HepG2 (cell line): Measurements from ENCODE around the gene SCAANT1. TPM values are rescaled to one million over a fixed set of nuclear protein-coding genes. Genes with fewer than 3 reads are reported as not detected.

ENCODE experiments used
- ATAC-seq: fragments of 200-7000 bp; cut with Tn5 transposase; 3 replicates; pipeline ENCODE4 v1.9.1; 2020; ENCODE audit warnings: mild to moderate bottlenecking, moderate library complexity
- BruUV-seq: library from RNA; stranded (reverse); fragments of 400-500 nt; replicated peaks from 2 replicates; lab custom pipeline; 2021; lab: Mats Ljungman, UMichigan
- CTCF ChIA-PET: fragments of 300-600 bp; formaldehyde crosslinking; extraction: SDS; loops from one replicate; lab custom pipeline; 2021; ENCODE audit warnings: low total read pairs, inconsistent platforms, low intra/inter-chr PET ratio; lab: Yijun Ruan, JAX
- POLR2A ChIA-PET: fragments of 350-600 bp; sonication (Branson Sonifier 250); formaldehyde crosslinking; loops from one replicate; lab custom pipeline; 2020; ENCODE audit warnings: antibody characterized with exemption, inconsistent platforms; lab: Yijun Ruan, JAX
- DNase-seq: peaks from one replicate; pipeline ENCODE4 v3.0.0-alpha.2; 2015; ENCODE audit warnings: low spot score
- FAIRE-seq: peaks from 3 replicates; lab custom pipeline; 2011; peaks lifted over from hg19 to GRCh38; lab: Jason Lieb, UNC
- H2AFZ ChIP-seq: one replicate; pipeline ENCODE4 v1.6.1; 2011; ENCODE audit warnings: low read length, inconsistent platforms
- H3K27ac ChIP-seq: fragments of 300-600 bp; 3 replicates; pipeline ENCODE4 v1.8.0; 2011; ENCODE audit warnings: mixed run types, mild to moderate bottlenecking, mixed read lengths, low read length, inconsistent platforms; ENCODE audit not compliant: insufficient read depth; ENCODE audit errors: extremely low read length
- H3K27me3 ChIP-seq, 2 experiments: fragments of 200-600 bp in 1 of 2; 2 replicates in 1 of 2; 3 replicates in 1 of 2; pipeline versions ENCODE4 v1.6.0 to v1.8.0; 2011; ENCODE audit warnings: low read length in 2 of 2, mild to moderate bottlenecking in 2 of 2, moderate library complexity in 2 of 2, inconsistent platforms in 1 of 2; ENCODE audit not compliant: insufficient read depth in 2 of 2, control insufficient read depth in 1 of 2
- H3K36me3 ChIP-seq, 2 experiments: fragments of 200-600 bp in 1 of 2; replicated peaks in 1 of 2; 2 replicates in 1 of 2; 3 replicates in 1 of 2; pipeline versions ENCODE4 v1.5.1 to v1.8.0; 2011; ENCODE audit warnings: low read length in 2 of 2, inconsistent platforms in 1 of 2; ENCODE audit not compliant: insufficient read depth in 2 of 2, control insufficient read depth in 1 of 2
- H3K4me1 ChIP-seq: 2 replicates; pipeline ENCODE4 v1.5.1; 2012; ENCODE audit warnings: low read length, inconsistent platforms; ENCODE audit not compliant: insufficient read depth
- H3K4me2 ChIP-seq: 2 replicates; pipeline ENCODE4 v1.6.0; 2011; ENCODE audit warnings: low read depth, low read length, inconsistent platforms
- H3K4me3 ChIP-seq, 3 experiments: fragments of 200-600 bp in 1 of 3; sonication (generic), shearing (Covaris generic) in 1 of 3; replicated peaks in 1 of 3; 2 replicates each; pipeline ENCODE4 v1.5.1; 2011 to 2016; ENCODE audit warnings: low read length in 3 of 3, inconsistent platforms in 2 of 3, low read depth in 2 of 3, mild to moderate bottlenecking in 2 of 3, control low read depth in 1 of 3, mixed read lengths in 1 of 3; ENCODE audit not compliant: insufficient read depth in 1 of 3
- H3K79me2 ChIP-seq: one replicate; pipeline ENCODE4 v1.6.1; 2011; ENCODE audit warnings: low read length, inconsistent platforms; ENCODE audit not compliant: insufficient read depth
- H3K9ac ChIP-seq: 2 replicates; pipeline ENCODE4 v1.6.0; 2011; ENCODE audit warnings: mild to moderate bottlenecking, low read depth, low read length, inconsistent platforms; ENCODE audit not compliant: insufficient read depth
- H3K9me3 ChIP-seq: 2 replicates; pipeline ENCODE4 v1.5.1; 2012; ENCODE audit warnings: mild to moderate bottlenecking, low read length
- H4K20me1 ChIP-seq: 2 replicates; pipeline ENCODE4 v1.6.0; 2011; ENCODE audit warnings: inconsistent platforms, mild to moderate bottlenecking, low read length, moderate library complexity; ENCODE audit not compliant: insufficient read depth
- RBAK ChIP-seq: sonication (generic); formaldehyde crosslinking; IDR thresholded peaks from 2 replicates; pipeline ENCODE4 v1.5.1; 2020; ENCODE audit warnings: mild to moderate bottlenecking, missing genetic modification reagents
- ZFP1 ChIP-seq: IDR thresholded peaks from 2 replicates; pipeline ENCODE4 v1.6.1; 2016
- WGBS: methylation state at CpG from one replicate; pipeline ENCODE4 v1.1.6; 2017; ENCODE audit warnings: low lambda C conversion rate; 5-methylcytosine and 5-hydroxymethylcytosine counted together
- in situ Hi-C: cut with HindIII; loops from 2 replicates; pipeline ENCODE4 v1.10.0; 2017; ENCODE audit warnings: low pct_unique_long_range_greater_than_20kb; ENCODE audit not compliant: extremely low pct_ligation_motif_present
- intact Hi-C: fragments of 100-400 bp; cut with micrococcal nuclease; formaldehyde crosslinking; loops from one replicate; pipeline ENCODE4 v1.10.0; 2022; ENCODE audit not compliant: unreplicated experiment
- polyA plus RNA-seq, 8 experiments: library from polyadenylated mRNA; depleted of rRNA in 3 of 8; stranded (reverse) in 7 of 8; unstranded in 1 of 8; fragments of >200 nt; fragmentation: Illumina TruSeq in 4 of 8; extraction: Trizol in 4 of 8; gene quantifications; 2 replicates each; pipeline versions ENCODE4 v1.2.1 to v1.2.3, GENCODE V29; 2011 to 2016; ENCODE audit warnings: low read depth in 4 of 8, missing spikeins in 1 of 8, mixed read lengths in 1 of 8; ENCODE audit not compliant: insufficient read depth in 1 of 8
- total RNA-seq, 5 experiments: library from RNA; depleted of rRNA; stranded (reverse); fragments of >200 nt; fragmentation: Illumina TruSeq; extraction: Trizol; gene quantifications; 2 replicates each; pipeline ENCODE4 v1.2.3, GENCODE V29; 2016; ENCODE audit warnings: low read depth in 1 of 5
- TF ChIP-seq, protein P1 (sequence below): sonication (generic); formaldehyde crosslinking; IDR thresholded peaks from 2 replicates; pipeline ENCODE4 v1.5.1; 2020; ENCODE audit warnings: mild to moderate bottlenecking, missing genetic modification reagents, borderline replicate concordance
- TF ChIP-seq, protein P2 (sequence below): IDR thresholded peaks from 2 replicates; pipeline ENCODE4 v1.6.1; 2016; ENCODE audit warnings: missing biosample characterization, missing genetic modification reagents, low read depth
- TF ChIP-seq, protein P3 (sequence below), 2 experiments: sonication (generic) in 1 of 2; formaldehyde crosslinking in 1 of 2; IDR thresholded peaks; 2 replicates each; pipeline versions ENCODE4 v1.5.1 to v1.6.1; 2011 to 2020; ENCODE audit warnings: borderline replicate concordance in 1 of 2, low read depth in 1 of 2, low read length in 1 of 2, mild to moderate bottlenecking in 1 of 2, missing genetic modification reagents in 1 of 2, moderate library complexity in 1 of 2
- TF ChIP-seq, protein P4 (sequence below): sonication (generic); formaldehyde crosslinking; IDR thresholded peaks from 2 replicates; pipeline ENCODE4 v1.8.1; 2023; ENCODE audit warnings: mild to moderate bottlenecking, missing genetic modification reagents, borderline replicate concordance

SCAANT1 gene
- total and polyA plus RNA-seq, 2 of the 13 experiments (the other 11 are each of a cell fraction or from before 2014, with no cell fraction given), result not detected

DNA sequence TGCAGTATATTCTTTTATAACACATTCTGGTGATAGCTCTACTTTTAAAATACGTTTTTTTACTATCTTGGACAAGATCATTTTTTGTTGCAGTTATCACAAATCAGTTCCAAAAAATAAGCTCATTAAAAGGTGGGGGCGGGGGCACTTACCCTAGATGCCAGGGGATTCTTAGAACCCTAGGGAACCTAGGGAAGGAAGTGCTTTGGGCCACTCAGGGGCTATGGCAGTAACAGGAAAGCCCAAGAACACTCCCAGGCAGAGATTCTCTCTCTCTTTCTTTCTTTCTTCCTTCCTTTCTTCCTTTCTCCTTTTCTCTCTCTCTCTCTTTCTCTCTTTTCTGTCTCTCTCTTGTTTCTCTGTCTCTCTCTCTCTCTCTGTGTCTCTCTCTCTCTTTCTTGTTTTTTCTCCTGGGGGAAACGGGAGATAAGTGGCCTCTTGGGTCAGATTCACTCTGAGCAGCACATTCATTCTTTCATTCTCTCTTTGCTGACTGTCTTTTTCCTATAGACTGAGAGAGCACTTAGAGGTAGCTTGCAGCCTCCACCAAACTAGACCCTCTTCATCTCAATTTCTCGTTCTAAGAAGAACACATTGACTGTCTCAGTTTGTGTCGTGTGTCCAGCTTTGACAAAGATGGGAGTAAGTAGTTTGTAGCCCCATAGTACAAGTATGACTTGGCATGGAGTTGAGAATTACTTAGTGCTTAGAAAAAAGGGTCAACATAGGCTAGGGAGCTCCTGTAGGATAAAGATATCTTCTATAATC, 16.6 kb downstream of the SCAANT1 start (continued):
- TF ChIP-seq, protein P1, sequence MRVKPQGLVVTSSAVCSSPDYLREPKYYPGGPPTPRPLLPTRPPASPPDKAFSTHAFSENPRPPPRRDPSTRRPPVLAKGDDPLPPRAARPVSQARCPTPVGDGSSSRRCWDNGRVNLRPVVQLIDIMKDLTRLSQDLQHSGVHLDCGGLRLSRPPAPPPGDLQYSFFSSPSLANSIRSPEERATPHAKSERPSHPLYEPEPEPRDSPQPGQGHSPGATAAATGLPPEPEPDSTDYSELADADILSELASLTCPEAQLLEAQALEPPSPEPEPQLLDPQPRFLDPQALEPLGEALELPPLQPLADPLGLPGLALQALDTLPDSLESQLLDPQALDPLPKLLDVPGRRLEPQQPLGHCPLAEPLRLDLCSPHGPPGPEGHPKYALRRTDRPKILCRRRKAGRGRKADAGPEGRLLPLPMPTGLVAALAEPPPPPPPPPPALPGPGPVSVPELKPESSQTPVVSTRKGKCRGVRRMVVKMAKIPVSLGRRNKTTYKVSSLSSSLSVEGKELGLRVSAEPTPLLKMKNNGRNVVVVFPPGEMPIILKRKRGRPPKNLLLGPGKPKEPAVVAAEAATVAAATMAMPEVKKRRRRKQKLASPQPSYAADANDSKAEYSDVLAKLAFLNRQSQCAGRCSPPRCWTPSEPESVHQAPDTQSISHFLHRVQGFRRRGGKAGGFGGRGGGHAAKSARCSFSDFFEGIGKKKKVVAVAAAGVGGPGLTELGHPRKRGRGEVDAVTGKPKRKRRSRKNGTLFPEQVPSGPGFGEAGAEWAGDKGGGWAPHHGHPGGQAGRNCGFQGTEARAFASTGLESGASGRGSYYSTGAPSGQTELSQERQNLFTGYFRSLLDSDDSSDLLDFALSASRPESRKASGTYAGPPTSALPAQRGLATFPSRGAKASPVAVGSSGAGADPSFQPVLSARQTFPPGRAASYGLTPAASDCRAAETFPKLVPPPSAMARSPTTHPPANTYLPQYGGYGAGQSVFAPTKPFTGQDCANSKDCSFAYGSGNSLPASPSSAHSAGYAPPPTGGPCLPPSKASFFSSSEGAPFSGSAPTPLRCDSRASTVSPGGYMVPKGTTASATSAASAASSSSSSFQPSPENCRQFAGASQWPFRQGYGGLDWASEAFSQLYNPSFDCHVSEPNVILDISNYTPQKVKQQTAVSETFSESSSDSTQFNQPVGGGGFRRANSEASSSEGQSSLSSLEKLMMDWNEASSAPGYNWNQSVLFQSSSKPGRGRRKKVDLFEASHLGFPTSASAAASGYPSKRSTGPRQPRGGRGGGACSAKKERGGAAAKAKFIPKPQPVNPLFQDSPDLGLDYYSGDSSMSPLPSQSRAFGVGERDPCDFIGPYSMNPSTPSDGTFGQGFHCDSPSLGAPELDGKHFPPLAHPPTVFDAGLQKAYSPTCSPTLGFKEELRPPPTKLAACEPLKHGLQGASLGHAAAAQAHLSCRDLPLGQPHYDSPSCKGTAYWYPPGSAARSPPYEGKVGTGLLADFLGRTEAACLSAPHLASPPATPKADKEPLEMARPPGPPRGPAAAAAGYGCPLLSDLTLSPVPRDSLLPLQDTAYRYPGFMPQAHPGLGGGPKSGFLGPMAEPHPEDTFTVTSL (CRISPR knock-in tag), result no peak
- TF ChIP-seq, all 625 proteins: peak for 0

DNA sequence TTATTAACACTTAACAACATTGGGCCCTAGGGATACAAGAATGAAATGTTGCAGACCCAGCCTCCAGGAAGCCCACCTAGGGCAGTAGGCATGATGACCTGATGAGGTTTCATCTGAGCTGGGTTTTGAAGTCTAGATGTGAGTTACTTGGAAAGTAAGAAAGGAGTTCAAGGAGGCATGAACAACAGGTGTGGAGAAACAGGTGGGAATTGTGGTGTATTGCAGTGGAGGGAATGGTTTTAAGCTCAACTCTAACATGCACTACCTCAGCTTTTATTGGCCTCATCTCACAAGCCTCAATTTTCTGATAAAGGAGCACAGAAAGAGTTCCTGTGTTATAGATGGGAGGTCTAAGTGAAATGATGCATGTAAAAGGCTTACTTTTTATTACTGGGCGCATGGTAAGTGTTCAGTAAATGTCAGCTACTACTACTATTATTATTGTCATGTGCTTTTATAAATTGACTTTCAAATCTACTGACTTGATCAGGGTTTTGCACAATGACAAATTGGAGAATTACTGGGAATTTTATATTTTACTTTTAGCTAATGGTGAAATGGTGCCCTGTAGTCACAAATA, 19.3 kb downstream of the SCAANT1 start:
- POLR2A ChIA-PET, result no interaction called here
- no TSS peak for BruUV-seq
- FAIRE-seq, result no peak
- WGBS, result 100% methylated on average over 1 of the region's 1 CpG
- no peak for ATAC-seq
- Histone ChIP-seq H3K79me2 (peaks cover 2% of the 10 kb centered on the region), H3K9me3 (no peaks in the 10 kb centered on the region), H4K20me1 (no peaks in the 10 kb centered on the region; the same call in 1 of the 2 replicates), H3K27me3 (no peaks in the 10 kb centered on the region), H2AFZ (no peak overlapping the region), H3K4me2 (no peak overlapping the region), H3K4me3 (no peak overlapping the region), H3K27ac (no peak overlapping the region), H3K4me1 (peaks cover 14% of the 10 kb centered on the region), H3K9ac (no peak overlapping the region), H3K36me3 (no peaks in the 10 kb centered on the region)
- CTCF ChIA-PET, result no interaction called here
- intact Hi-C loops (no loop called here), in situ Hi-C loops (no loop called here)
- no peak for DNase-seq
- TF ChIP-seq, protein P2, sequence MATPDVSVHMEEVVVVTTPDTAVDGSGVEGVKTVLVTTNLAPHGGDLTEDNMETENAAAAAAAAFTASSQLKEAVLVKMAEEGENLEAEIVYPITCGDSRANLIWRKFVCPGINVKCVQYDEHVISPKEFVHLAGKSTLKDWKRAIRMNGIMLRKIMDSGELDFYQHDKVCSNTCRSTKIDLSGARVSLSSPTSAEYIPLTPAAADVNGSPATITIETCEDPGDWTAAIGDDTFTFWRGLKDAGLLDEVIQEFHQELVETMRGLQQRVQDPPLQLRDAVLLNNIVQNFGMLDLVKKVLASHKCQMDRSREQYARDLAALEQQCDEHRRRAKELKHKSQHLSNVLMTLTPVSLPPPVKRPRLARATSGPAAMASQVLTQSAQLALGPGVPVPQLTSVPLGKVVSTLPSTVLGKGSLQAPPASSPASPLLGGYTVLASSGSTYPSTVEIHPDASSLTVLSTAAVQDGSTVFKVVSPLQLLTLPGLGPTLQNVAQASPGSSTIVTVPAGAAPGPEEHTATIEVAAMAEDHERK (CRISPR knock-in tag), result no peak
- TF ChIP-seq ZFP1 (CRISPR knock-in tag), result no peak
- TF ChIP-seq RBAK, result no peak
- TF ChIP-seq, protein P3, sequence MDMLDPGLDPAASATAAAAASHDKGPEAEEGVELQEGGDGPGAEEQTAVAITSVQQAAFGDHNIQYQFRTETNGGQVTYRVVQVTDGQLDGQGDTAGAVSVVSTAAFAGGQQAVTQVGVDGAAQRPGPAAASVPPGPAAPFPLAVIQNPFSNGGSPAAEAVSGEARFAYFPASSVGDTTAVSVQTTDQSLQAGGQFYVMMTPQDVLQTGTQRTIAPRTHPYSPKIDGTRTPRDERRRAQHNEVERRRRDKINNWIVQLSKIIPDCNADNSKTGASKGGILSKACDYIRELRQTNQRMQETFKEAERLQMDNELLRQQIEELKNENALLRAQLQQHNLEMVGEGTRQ (IDR thresholded peaks at IDR 0.05; ENCODE audit: low read depth, low read length), result no peak
- TF ChIP-seq, protein P3 (CRISPR knock-in tag; IDR thresholded peaks at IDR 0.05; ENCODE audit: borderline replicate concordance), result no peak
- TF ChIP-seq, protein P4, sequence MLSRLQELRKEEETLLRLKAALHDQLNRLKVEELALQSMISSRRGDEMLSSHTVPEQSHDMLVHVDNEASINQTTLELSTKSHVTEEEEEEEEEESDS, result no peak
